HepG2 (cell line): ENCODE data around the gene ARHGEF11. TPM values are rescaled to one million over a fixed set of nuclear protein-coding genes. Genes with fewer than 3 reads are reported as not detected.

Source experiments
- ATAC-seq: fragments of 200-7000 bp; cut with Tn5 transposase; 3 replicates; pipeline ENCODE4 v1.9.1; 2020; ENCODE audit warnings: mild to moderate bottlenecking, moderate library complexity
- BruUV-seq: library from RNA; stranded (reverse); fragments of 400-500 nt; replicated peaks from 2 replicates; lab custom pipeline; 2021; lab: Mats Ljungman, UMichigan
- CTCF ChIA-PET: fragments of 300-600 bp; formaldehyde crosslinking; extraction: SDS; loops from one replicate; lab custom pipeline; 2021; ENCODE audit warnings: low total read pairs, inconsistent platforms, low intra/inter-chr PET ratio; lab: Yijun Ruan, JAX
- POLR2A ChIA-PET: fragments of 350-600 bp; sonication (Branson Sonifier 250); formaldehyde crosslinking; loops from one replicate; lab custom pipeline; 2020; ENCODE audit warnings: antibody characterized with exemption, inconsistent platforms; lab: Yijun Ruan, JAX
- DNase-seq: peaks from one replicate; pipeline ENCODE4 v3.0.0-alpha.2; 2015; ENCODE audit warnings: low spot score
- FAIRE-seq: peaks from 3 replicates; lab custom pipeline; 2011; peaks lifted over from hg19 to GRCh38; lab: Jason Lieb, UNC
- H2AFZ ChIP-seq: one replicate; pipeline ENCODE4 v1.6.1; 2011; ENCODE audit warnings: low read length, inconsistent platforms
- H3K27ac ChIP-seq: fragments of 300-600 bp; 3 replicates; pipeline ENCODE4 v1.8.0; 2011; ENCODE audit warnings: mixed run types, mild to moderate bottlenecking, mixed read lengths, low read length, inconsistent platforms; ENCODE audit not compliant: insufficient read depth; ENCODE audit errors: extremely low read length
- H3K27me3 ChIP-seq, 2 experiments: fragments of 200-600 bp in 1 of 2; 2 replicates in 1 of 2; 3 replicates in 1 of 2; pipeline versions ENCODE4 v1.6.0 to v1.8.0; 2011; ENCODE audit warnings: low read length in 2 of 2, mild to moderate bottlenecking in 2 of 2, moderate library complexity in 2 of 2, inconsistent platforms in 1 of 2; ENCODE audit not compliant: insufficient read depth in 2 of 2, control insufficient read depth in 1 of 2
- H3K36me3 ChIP-seq, 2 experiments: fragments of 200-600 bp in 1 of 2; replicated peaks in 1 of 2; 2 replicates in 1 of 2; 3 replicates in 1 of 2; pipeline versions ENCODE4 v1.5.1 to v1.8.0; 2011; ENCODE audit warnings: low read length in 2 of 2, inconsistent platforms in 1 of 2; ENCODE audit not compliant: insufficient read depth in 2 of 2, control insufficient read depth in 1 of 2
- H3K4me1 ChIP-seq: 2 replicates; pipeline ENCODE4 v1.5.1; 2012; ENCODE audit warnings: low read length, inconsistent platforms; ENCODE audit not compliant: insufficient read depth
- H3K4me2 ChIP-seq: 2 replicates; pipeline ENCODE4 v1.6.0; 2011; ENCODE audit warnings: low read depth, low read length, inconsistent platforms
- H3K4me3 ChIP-seq, 3 experiments: fragments of 200-600 bp in 1 of 3; sonication (generic), shearing (Covaris generic) in 1 of 3; replicated peaks in 1 of 3; 2 replicates each; pipeline ENCODE4 v1.5.1; 2011 to 2016; ENCODE audit warnings: low read length in 3 of 3, inconsistent platforms in 2 of 3, low read depth in 2 of 3, mild to moderate bottlenecking in 2 of 3, control low read depth in 1 of 3, mixed read lengths in 1 of 3; ENCODE audit not compliant: insufficient read depth in 1 of 3
- H3K79me2 ChIP-seq: one replicate; pipeline ENCODE4 v1.6.1; 2011; ENCODE audit warnings: low read length, inconsistent platforms; ENCODE audit not compliant: insufficient read depth
- H3K9ac ChIP-seq: 2 replicates; pipeline ENCODE4 v1.6.0; 2011; ENCODE audit warnings: mild to moderate bottlenecking, low read depth, low read length, inconsistent platforms; ENCODE audit not compliant: insufficient read depth
- H3K9me3 ChIP-seq: 2 replicates; pipeline ENCODE4 v1.5.1; 2012; ENCODE audit warnings: mild to moderate bottlenecking, low read length
- H4K20me1 ChIP-seq: 2 replicates; pipeline ENCODE4 v1.6.0; 2011; ENCODE audit warnings: inconsistent platforms, mild to moderate bottlenecking, low read length, moderate library complexity; ENCODE audit not compliant: insufficient read depth
- BRD4 ChIP-seq: sonication (generic); formaldehyde crosslinking; IDR thresholded peaks from 2 replicates; pipeline ENCODE4 v1.4.0; 2020; ENCODE audit warnings: missing genetic modification reagents
- CBFB ChIP-seq: sonication (generic); formaldehyde crosslinking; IDR thresholded peaks from 2 replicates; pipeline ENCODE4 v1.4.0; 2020; ENCODE audit warnings: missing genetic modification reagents
- DR1 ChIP-seq: sonication (generic); formaldehyde crosslinking; IDR thresholded peaks from 2 replicates; pipeline ENCODE4 v1.8.0; 2021; ENCODE audit warnings: mild to moderate bottlenecking, missing genetic modification reagents, inconsistent platforms
- MLX ChIP-seq: IDR thresholded peaks from 2 replicates; pipeline ENCODE4 v1.6.1; 2016
- PLSCR1 ChIP-seq: sonication (generic); formaldehyde crosslinking; IDR thresholded peaks from 2 replicates; pipeline ENCODE4 v1.5.0; 2020; ENCODE audit warnings: missing genetic modification reagents, mild to moderate bottlenecking, borderline replicate concordance
- RORA ChIP-seq: sonication (generic); formaldehyde crosslinking; IDR thresholded peaks from 2 replicates; pipeline ENCODE4 v1.5.0; 2020; ENCODE audit warnings: mild to moderate bottlenecking, missing genetic modification reagents, moderate library complexity
- THAP11 ChIP-seq: IDR thresholded peaks from 2 replicates; pipeline ENCODE4 v1.6.1; 2016; ENCODE audit warnings: missing biosample characterization, missing genetic modification reagents
- ZNF484 ChIP-seq: sonication (generic); formaldehyde crosslinking; IDR thresholded peaks from 2 replicates; pipeline ENCODE4 v1.5.1; 2020; ENCODE audit warnings: mild to moderate bottlenecking, low read depth, missing genetic modification reagents, borderline replicate concordance
- ZNF724P ChIP-seq: sonication (generic); formaldehyde crosslinking; IDR thresholded peaks from 2 replicates; pipeline ENCODE4 v1.8.0; 2022; ENCODE audit warnings: missing genetic modification reagents, borderline replicate concordance
- WGBS: methylation state at CpG from one replicate; pipeline ENCODE4 v1.1.6; 2017; ENCODE audit warnings: low lambda C conversion rate; 5-methylcytosine and 5-hydroxymethylcytosine counted together
- in situ Hi-C: cut with HindIII; loops from 2 replicates; pipeline ENCODE4 v1.10.0; 2017; ENCODE audit warnings: low pct_unique_long_range_greater_than_20kb; ENCODE audit not compliant: extremely low pct_ligation_motif_present
- intact Hi-C: fragments of 100-400 bp; cut with micrococcal nuclease; formaldehyde crosslinking; loops from one replicate; pipeline ENCODE4 v1.10.0; 2022; ENCODE audit not compliant: unreplicated experiment
- polyA plus RNA-seq, 8 experiments: library from polyadenylated mRNA; depleted of rRNA in 3 of 8; stranded (reverse) in 7 of 8; unstranded in 1 of 8; fragments of >200 nt; fragmentation: Illumina TruSeq in 4 of 8; extraction: Trizol in 4 of 8; gene quantifications; 2 replicates each; pipeline versions ENCODE4 v1.2.1 to v1.2.3, GENCODE V29; 2011 to 2016; ENCODE audit warnings: low read depth in 4 of 8, missing spikeins in 1 of 8, mixed read lengths in 1 of 8; ENCODE audit not compliant: insufficient read depth in 1 of 8
- total RNA-seq, 5 experiments: library from RNA; depleted of rRNA; stranded (reverse); fragments of >200 nt; fragmentation: Illumina TruSeq; extraction: Trizol; gene quantifications; 2 replicates each; pipeline ENCODE4 v1.2.3, GENCODE V29; 2016; ENCODE audit warnings: low read depth in 1 of 5

The ARHGEF11 gene
- total and polyA plus RNA-seq, 2 of the 13 experiments (the other 11 are each of a cell fraction or from before 2014, with no cell fraction given), result 16.5 to 21.2 TPM

DNA sequence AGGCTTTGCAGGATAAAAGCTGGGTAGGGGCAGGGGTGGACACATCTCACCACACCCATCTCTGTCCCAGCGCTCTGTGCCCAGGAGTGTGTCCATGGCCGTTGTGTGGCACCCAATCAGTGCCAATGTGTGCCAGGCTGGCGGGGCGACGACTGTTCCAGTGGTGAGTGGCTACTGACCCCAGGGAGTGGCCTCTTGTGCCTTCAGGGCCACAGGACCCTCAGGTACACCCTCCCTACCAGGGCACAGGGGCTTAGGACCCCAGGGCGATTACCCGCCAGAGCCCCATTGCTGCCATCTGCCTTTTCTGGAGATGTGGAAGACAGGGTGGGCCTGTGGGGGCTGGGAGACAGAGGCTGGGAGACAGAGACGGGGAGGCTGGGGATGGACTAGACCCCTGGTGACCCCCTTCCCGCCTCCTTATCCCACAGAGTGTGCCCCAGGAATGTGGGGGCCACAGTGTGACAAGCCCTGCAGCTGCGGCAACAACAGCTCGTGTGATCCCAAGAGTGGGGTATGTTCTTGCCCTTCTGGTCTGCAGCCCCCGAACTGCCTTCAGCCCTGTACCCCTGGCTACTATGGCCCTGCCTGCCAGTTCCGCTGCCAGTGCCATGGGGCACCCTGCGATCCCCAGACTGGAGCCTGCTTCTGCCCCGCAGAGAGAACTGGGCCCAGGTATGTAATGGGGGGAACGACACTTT lies 139.2 kb downstream of the ARHGEF11 start:
- no peak overlapping the region for H2AFZ ChIP-seq
- ATAC-seq (no peak), DNase-seq (no peak), FAIRE-seq (no peak)
- no peak for TF ChIP-seq ZNF484
- TF ChIP-seq THAP11 (CRISPR knock-in tag), result no peak
- TF ChIP-seq ZNF724P (CRISPR knock-in tag), result no peak
- TF ChIP-seq MLX (CRISPR knock-in tag), result no peak
- no peak for TF ChIP-seq BRD4 (CRISPR knock-in tag)
- TF ChIP-seq RORA, result no peak
- no peak for TF ChIP-seq CBFB
- no peak for TF ChIP-seq PLSCR1 (CRISPR knock-in tag)
- no peak for TF ChIP-seq DR1 (CRISPR knock-in tag)
- no TSS peak for BruUV-seq
- intact Hi-C loops (no loop called here), in situ Hi-C loops (no loop called here)
- no peak overlapping the region for H3K4me2 ChIP-seq
- 56% methylated on average over 3 of the region's 16 CpGs for WGBS
- H3K36me3 ChIP-seq, result no peaks in the 10 kb centered on the region
- peaks cover 10 to 81% of the 10 kb centered on the region in 2 experiments for H3K27me3 ChIP-seq
- H3K79me2 ChIP-seq, result no peaks in the 10 kb centered on the region
- POLR2A ChIA-PET, result no interaction called here
- no peak overlapping the region for H3K27ac ChIP-seq
- H3K9ac ChIP-seq, result no peak overlapping the region
- H3K4me3 ChIP-seq, result no peak overlapping the region
- H4K20me1 ChIP-seq, result no peaks in the 10 kb centered on the region
- CTCF ChIA-PET, result no interaction called here
- H3K4me1 ChIP-seq, result peaks cover 15% of the 10 kb centered on the region
- no peaks in the 10 kb centered on the region for H3K9me3 ChIP-seq
